ENCODE data around the gene RBL1. TPM values are rescaled to one million over a fixed set of nuclear protein-coding genes. Genes with fewer than 3 reads are reported as not detected.

Gene RBL1
- polyA plus RNA-seq, 1 donor from 2014 or later, result 5.1 TPM

DNA sequence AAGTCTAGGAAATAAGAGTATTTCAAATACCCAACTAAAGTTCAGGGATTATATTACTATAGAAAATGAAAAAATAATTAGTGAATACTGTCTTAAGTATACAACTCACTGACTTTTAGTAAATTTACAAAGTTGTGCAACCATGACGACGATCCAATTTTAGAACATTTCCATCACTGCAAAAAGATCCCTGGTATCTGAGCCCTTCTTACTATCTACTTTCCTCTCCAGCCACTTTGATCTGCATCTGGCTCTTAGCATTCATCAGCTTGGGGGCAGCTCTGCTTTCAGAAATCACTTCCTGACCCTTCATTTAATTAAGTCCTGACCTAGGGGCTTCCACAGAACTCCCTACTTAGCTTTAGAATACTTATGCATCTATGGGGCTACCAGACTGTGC, 38.2 kb upstream of the RBL1 start:
- H3K4me3 ChIP-seq (ENCODE audit: low read length), result no peak overlapping the region
- H3K79me2 ChIP-seq (replicated peaks; ENCODE audit: insufficient read depth, low read length), result no peaks in the 10 kb centered on the region
- no peaks in the 10 kb centered on the region for H3K9me2 ChIP-seq (ENCODE audit: insufficient read depth, low read length)
- H3F3A ChIP-seq (ENCODE audit: insufficient read depth, low read length, poor library complexity, severe bottlenecking), result no peaks in the 10 kb centered on the region
- no peak overlapping the region for H3K27ac ChIP-seq (ENCODE audit: low read length)
- no peak for TF ChIP-seq EP300 (conservative IDR thresholded peaks at IDR 0.05; ENCODE audit: poor library complexity, severe bottlenecking)
- no peak for TF ChIP-seq RAD21 (conservative IDR thresholded peaks at IDR 0.05)
- TF ChIP-seq SMC3 (conservative IDR thresholded peaks at IDR 0.05; ENCODE audit: poor library complexity), result no peak
- no peak for TF ChIP-seq EZH2 (IDR thresholded peaks at IDR 0.05; ENCODE audit: borderline replicate concordance, insufficient read depth, low read length, poor library complexity, severe bottlenecking)
- no peak for TF ChIP-seq TAF1 (IDR thresholded peaks at IDR 0.05; ENCODE audit: low read depth)
- TF ChIP-seq, protein P1, sequence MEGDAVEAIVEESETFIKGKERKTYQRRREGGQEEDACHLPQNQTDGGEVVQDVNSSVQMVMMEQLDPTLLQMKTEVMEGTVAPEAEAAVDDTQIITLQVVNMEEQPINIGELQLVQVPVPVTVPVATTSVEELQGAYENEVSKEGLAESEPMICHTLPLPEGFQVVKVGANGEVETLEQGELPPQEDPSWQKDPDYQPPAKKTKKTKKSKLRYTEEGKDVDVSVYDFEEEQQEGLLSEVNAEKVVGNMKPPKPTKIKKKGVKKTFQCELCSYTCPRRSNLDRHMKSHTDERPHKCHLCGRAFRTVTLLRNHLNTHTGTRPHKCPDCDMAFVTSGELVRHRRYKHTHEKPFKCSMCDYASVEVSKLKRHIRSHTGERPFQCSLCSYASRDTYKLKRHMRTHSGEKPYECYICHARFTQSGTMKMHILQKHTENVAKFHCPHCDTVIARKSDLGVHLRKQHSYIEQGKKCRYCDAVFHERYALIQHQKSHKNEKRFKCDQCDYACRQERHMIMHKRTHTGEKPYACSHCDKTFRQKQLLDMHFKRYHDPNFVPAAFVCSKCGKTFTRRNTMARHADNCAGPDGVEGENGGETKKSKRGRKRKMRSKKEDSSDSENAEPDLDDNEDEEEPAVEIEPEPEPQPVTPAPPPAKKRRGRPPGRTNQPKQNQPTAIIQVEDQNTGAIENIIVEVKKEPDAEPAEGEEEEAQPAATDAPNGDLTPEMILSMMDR (IDR thresholded peaks at IDR 0.05; ENCODE audit: poor library complexity, severe bottlenecking), result no peak
- TF ChIP-seq, protein P2, sequence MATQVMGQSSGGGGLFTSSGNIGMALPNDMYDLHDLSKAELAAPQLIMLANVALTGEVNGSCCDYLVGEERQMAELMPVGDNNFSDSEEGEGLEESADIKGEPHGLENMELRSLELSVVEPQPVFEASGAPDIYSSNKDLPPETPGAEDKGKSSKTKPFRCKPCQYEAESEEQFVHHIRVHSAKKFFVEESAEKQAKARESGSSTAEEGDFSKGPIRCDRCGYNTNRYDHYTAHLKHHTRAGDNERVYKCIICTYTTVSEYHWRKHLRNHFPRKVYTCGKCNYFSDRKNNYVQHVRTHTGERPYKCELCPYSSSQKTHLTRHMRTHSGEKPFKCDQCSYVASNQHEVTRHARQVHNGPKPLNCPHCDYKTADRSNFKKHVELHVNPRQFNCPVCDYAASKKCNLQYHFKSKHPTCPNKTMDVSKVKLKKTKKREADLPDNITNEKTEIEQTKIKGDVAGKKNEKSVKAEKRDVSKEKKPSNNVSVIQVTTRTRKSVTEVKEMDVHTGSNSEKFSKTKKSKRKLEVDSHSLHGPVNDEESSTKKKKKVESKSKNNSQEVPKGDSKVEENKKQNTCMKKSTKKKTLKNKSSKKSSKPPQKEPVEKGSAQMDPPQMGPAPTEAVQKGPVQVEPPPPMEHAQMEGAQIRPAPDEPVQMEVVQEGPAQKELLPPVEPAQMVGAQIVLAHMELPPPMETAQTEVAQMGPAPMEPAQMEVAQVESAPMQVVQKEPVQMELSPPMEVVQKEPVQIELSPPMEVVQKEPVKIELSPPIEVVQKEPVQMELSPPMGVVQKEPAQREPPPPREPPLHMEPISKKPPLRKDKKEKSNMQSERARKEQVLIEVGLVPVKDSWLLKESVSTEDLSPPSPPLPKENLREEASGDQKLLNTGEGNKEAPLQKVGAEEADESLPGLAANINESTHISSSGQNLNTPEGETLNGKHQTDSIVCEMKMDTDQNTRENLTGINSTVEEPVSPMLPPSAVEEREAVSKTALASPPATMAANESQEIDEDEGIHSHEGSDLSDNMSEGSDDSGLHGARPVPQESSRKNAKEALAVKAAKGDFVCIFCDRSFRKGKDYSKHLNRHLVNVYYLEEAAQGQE (IDR thresholded peaks at IDR 0.05; ENCODE audit: borderline replicate concordance), result no peak
- TF ChIP-seq MXI1 (conservative IDR thresholded peaks at IDR 0.05; ENCODE audit: poor library complexity, severe bottlenecking), result no peak
- TF ChIP-seq POLR2AphosphoS5 (IDR thresholded peaks at IDR 0.05), result no peak
- H2AFZ ChIP-seq (ENCODE audit: low read depth, low read length), result no peak overlapping the region
- no peaks in the 10 kb centered on the region for H3K27me3 ChIP-seq (ENCODE audit: insufficient read depth, low read depth, low read length)
- H4K20me1 ChIP-seq (ENCODE audit: insufficient read depth), result no peaks in the 10 kb centered on the region
- H3K4me2 ChIP-seq (ENCODE audit: low read length), result no peak overlapping the region
- no peaks in the 10 kb centered on the region for H3K9me3 ChIP-seq (ENCODE audit: low read length)
- no peak overlapping the region for H3K9ac ChIP-seq (ENCODE audit: low read length)
- H3K36me3 ChIP-seq (ENCODE audit: insufficient read depth, low read length), result no peaks in the 10 kb centered on the region

DNA sequence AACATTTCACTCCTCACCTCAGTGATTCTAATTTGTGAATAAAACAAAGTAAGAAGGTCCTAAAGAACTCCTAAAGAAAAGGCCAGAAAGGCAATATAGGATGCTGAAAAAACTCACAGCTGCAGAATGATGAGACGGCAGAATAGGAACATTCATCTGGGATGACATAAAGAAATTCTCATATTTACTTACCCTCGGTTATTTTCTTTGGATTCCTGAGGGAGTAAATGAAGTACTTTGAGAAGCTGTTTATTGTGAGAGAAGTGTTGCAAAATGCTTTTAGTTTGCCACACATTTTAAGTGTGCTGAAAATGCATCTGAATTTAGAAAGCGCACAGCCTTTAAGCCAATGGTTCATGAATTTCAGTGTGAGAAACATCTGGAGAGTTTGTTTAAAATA, 35.7 kb upstream of the RBL1 start:
- Histone ChIP-seq H3K9me2 (ENCODE audit: insufficient read depth, low read length) (no peaks in the 10 kb centered on the region), H3K9ac (ENCODE audit: low read length) (no peak overlapping the region), H3K4me3 (ENCODE audit: low read length) (no peak overlapping the region), H3K79me2 (replicated peaks; ENCODE audit: insufficient read depth, low read length) (no peaks in the 10 kb centered on the region), H3F3A (ENCODE audit: insufficient read depth, low read length, poor library complexity, severe bottlenecking) (no peaks in the 10 kb centered on the region), H3K9me3 (ENCODE audit: low read length) (no peaks in the 10 kb centered on the region), H4K20me1 (ENCODE audit: insufficient read depth) (no peaks in the 10 kb centered on the region), H3K27ac (ENCODE audit: low read length) (no peak overlapping the region), H3K36me3 (ENCODE audit: insufficient read depth, low read length) (no peaks in the 10 kb centered on the region), H3K27me3 (ENCODE audit: insufficient read depth, low read depth, low read length) (no peaks in the 10 kb centered on the region), H3K4me2 (ENCODE audit: low read length) (no peak overlapping the region), H2AFZ (ENCODE audit: low read depth, low read length) (no peak overlapping the region)
- no peak for TF ChIP-seq SMC3 (conservative IDR thresholded peaks at IDR 0.05; ENCODE audit: poor library complexity)
- TF ChIP-seq, protein P2 (IDR thresholded peaks at IDR 0.05; ENCODE audit: borderline replicate concordance), result no peak
- TF ChIP-seq EP300 (conservative IDR thresholded peaks at IDR 0.05; ENCODE audit: poor library complexity, severe bottlenecking), result no peak
- no peak for TF ChIP-seq POLR2AphosphoS5 (IDR thresholded peaks at IDR 0.05)
- TF ChIP-seq, protein P1 (IDR thresholded peaks at IDR 0.05; ENCODE audit: poor library complexity, severe bottlenecking), result no peak
- TF ChIP-seq RAD21 (conservative IDR thresholded peaks at IDR 0.05), result no peak
- no peak for TF ChIP-seq TAF1 (IDR thresholded peaks at IDR 0.05; ENCODE audit: low read depth)
- no peak for TF ChIP-seq MXI1 (conservative IDR thresholded peaks at IDR 0.05; ENCODE audit: poor library complexity, severe bottlenecking)
- no peak for TF ChIP-seq EZH2 (IDR thresholded peaks at IDR 0.05; ENCODE audit: borderline replicate concordance, insufficient read depth, low read length, poor library complexity, severe bottlenecking)

Measured in neural cell (in vitro differentiated cells).